Measurements from ENCODE around the gene SMYD3.

The SMYD3 gene

DNA sequence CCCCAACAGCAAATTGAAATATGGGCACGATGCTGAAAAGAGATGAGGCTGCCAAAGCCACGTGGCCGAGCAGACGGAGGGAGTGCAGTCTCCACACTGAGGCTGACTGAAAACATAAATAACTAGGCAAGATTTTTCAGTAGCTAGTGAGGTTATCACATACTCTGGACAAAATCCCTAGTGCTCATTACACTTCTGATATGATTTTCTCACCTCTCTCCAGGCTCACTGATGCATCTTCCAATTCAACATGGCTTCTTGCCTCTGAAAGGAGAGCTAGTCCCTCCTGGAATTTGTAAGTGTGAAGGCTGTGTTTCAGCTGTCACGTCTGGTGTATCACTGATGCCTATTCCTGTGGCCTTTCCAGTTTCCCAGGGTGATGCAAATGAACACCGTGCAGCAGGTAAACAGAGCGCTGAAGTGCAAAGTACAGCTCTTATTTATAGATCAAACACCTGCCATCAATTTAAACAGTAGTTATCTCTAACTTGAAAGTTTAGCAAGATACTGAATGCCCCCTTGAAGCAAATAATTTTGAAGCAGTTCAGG, 696.2 kb downstream of the SMYD3 start:
- no peak for FAIRE-seq

- no peak for FAIRE-seq
Measured at GRCh38 chr1:245810181-245810769, 696.8 kb downstream of the SMYD3 start.

DNA sequence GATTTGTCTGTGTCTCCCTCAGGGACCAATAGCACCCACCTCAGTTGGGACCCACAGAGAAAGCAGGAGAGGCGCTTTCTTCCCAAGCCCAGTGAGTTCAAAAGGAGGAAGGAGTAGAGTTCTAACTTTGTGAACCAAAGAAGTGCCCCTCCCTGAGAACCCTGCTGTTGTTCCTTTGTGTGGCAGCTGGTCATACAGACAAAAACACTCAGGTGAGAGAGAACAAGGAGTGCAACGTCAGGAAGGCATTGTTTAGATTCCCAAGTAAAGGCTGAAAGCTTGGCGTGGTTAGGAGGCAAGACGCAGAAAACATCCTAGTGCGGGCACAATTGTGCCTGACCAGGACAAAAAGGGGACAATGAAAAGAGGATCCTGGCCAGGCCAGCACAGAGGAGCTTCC, 697.7 kb downstream of the SMYD3 start:
- FAIRE-seq: no peak

DNA sequence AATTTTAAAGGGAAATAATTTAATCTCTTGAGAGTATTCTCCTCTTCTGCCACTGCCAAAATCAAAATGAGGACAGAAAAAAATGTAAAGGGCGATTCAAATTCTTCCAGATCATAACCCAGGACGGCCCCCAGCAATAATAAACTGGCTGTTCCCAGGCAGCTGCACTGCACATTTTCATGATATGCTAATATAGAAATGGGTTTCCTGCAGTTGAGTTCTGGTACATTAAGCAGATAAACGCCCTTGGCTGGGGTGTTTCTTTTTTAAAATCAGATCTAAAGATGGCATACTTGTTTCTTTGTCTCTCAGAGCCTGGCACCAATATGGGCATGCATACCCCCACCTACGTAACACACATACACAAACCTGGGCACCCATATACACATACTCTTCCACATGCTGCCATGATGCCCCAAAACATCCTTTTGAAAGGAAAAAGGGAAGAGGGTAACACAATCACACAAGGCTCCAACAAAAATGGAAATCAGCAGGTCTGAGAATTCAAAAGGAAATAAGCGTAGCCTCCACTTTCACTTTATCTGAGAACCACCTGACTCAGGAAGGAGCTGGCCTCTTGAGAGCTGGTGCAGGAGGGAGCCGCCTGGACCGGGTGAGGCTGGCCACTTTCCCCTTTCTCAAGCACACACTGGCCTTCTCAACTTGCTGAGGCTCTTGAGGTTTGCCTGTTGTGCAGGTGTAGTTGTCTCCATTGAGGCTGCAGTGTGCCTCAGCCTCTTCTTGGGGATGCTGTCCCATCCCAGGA, 698.9 kb downstream of the SMYD3 start:
- no peak for FAIRE-seq

DNA sequence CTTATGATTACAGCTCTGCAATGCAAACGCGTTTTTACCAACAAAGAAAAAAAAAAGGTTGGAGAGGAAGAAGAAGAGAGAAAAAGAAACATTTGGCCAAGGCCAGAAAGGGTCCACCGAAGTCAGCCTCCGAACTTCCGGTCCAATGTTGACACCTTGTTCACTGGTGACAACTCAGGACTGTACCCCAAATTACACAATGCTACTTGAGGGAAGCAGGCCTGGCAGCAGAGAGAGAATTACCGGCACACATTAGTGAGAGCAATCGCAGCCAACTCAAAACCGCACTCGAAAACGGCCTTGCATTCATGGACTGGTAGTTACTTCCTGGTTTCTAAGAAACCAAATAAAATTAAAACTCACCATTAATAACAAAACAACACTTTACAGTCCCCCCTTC, 699.8 kb downstream of the SMYD3 start:
- no peak for FAIRE-seq

DNA sequence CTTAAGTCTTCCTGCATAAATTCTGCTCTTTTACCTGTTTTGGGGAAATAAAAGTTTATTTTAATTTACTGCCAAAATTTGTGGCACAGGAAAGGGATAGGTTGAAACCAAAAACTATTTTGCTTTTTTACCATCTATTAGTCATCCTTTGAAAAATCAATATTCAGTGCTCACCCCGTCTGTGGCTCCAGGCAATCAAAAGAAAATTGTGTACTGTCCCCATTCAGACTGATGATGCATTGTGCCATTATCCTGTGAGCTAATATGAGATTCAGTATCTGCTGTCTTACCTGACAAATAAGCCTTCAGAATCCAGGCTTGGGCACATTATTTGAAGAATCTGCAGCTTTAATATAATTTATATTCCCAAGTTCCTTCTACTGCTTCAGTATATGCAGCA, 701.5 kb downstream of the SMYD3 start:
- no peak for FAIRE-seq

DNA sequence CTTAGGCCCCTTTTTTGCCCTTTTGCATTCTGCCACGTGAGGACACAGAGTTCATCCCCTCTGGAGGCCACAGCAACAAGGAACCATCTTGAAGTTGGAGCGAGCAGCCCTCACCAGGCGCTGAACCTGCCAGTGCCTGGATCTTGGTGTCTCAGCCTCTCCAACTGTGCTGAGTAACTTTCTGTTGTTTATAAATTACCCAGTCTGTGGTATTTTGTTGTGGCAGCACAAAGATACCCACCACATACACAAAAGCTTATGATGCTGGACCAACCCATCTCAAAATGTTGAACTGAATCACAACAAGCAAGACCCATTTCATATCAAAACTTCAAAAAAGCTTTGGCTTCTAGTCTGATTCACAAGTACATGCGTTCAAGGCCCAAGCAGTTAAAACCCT, 702.4 kb downstream of the SMYD3 start:
- no peak for FAIRE-seq

DNA sequence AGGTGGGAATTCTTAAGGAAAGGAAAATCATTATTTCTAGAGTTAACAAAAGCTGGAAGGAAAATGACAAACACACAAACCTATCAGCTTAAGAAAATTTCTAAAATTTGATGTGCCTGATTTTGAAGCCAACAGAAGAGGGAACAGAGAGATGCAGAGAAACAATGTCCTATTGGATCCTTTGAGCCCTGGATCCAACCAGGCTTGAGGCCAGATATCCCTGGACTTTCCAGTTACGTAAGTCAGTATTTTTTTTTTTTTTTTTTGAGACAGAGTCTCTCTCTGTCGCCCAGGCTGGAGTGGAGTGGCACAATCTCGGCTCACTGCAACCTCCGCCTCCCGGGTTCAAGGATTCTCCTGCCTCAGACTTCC, 703.4 kb downstream of the SMYD3 start:
- no peak for FAIRE-seq

GRCh38 chr1:245802941-245803665, 704.0 kb downstream of the SMYD3 start:
- FAIRE-seq: no peak

DNA sequence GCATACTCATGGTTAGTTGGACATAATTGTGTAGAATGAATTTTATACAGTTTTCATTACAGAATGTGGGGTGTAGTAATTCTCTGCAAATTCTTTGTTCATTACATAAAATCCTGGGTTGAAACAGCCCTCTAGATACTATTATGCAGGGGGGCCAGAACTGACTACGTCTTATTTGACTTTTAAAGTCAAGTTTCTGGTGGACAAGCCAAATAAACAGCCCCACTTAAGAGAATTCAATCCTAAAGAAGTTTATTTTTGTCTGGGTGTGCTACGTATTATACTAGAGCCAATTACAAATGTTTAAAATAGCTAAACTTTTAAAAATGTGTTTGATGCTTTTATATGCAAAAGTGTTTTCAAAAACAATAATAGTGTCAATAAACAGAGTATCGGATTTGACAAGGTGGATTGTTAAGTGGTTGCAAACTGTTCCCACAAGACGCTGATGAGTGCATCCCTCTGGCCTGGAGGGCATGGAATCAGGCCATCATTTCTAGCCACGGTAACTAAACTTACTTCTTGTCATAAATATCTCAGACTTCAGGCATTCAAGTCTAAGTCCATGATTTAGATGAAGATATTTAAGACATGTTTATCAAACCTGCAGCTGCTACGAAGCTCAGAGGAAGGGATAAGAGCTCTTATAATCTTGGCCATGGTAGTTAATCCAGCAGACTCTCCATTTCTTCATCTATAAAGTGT, 706.0 kb downstream of the SMYD3 start:
- FAIRE-seq: no peak

DNA sequence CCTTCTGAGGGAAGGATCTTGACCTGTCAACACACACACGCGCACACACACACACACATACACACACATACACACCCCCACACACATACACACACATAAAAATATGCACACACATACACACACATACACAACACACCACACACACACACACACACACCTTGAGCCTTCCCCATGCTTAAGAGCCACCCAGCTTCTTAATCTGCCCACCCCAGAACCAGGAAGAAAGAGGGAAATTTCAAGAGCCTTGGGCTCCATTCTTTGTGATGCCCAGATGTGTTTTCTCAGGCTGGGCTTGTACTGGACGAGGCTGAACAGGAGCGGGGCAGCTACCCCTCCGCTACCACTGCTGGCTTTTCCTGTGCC, 708.7 kb downstream of the SMYD3 start:
- no peak for FAIRE-seq

DNA sequence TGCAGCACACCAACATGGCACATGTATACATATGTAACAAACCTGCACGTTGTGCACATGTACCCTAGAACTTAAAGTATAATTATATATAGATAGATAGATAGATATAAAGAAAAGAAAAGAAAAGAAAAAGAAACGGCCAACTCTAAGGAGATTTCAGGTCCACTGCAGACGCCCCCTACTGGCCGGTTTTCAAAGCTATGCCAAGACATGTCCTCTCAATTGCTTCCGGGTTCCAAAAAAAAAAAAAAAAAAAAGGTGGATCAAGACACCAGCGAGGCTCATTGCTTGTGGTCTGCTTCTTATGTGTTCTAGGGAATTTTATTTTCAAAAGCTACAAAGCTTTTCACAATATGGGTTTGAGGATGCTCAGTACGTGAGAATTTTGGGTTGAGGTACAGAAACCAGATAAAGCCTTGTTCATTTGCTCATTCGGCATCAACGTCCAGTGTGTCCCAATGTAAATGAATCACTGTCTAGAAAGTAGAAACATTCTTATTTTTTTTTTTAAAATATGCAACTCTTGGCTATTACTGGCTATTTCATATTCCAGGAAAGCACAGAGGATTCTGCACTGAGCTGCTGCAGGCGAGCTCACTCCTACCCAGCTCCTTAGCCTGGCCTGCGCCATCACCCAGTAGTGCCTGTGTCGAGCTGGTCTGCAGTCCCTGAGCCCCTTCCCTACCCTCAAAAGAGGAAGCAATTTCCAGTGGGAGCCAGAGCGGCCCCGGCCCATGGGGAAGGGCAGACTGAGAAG, 709.3 kb downstream of the SMYD3 start:
- FAIRE-seq: no peak

DNA sequence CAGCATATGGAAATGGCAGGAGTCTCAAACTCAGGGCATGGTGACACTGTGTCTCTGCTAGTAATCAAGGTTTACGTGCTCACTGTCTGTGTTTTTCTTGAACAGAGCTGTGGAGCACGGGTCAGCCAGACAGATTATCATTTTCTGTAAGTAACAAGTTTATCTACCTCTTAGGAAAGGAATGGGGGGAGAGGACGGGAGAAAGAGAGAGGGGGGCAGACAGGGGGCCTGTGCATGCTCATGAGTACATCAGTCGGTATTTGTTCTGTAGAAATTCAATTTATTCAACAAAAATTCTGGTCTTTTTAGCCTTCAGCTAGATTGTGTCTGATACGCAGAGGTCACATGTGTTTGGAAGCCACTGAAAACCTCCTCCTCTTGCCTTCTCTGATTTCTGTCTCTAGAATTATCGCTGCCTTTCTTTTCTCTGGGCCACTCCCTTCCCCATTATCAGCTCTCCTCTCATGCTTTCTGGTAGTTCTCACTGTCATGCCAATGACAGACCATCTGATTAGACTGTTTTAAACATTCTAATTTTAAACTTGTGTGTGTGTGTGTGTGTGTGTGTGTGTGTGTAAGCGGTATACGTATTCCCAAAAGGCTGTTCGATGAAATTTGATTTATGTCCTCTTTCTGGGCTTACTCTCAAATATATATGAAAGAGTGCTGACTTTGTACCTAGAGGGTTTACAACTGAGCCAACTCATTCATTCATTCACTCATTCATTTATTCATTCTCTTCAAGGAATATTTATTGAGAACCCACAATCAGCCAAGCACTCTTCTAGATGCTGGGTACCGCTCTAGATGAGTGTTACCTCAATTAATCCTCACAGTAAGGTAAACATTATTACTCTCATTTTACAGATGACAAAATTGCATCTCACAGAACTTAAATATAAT, 715.4 kb downstream of the SMYD3 start:
- FAIRE-seq: no peak

DNA sequence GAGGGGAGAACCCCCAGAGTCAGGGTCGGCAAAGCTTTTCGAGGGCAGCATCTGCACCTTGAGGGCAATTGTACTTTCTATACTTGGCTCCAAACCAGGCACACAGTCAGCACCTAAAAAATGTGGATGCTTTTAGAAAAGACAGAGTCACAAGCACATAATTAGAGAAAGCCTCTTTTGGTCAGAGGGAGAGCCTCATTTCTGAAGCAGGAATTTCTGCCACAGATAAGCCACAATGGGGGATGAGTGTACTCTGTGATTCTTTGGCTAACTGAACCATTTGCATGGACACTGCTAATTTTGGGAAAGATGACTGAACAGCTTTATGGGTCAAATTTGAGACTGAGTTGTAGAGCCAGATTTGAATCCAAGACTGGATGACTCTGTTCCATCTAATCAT, 716.6 kb downstream of the SMYD3 start:
- no peak for FAIRE-seq

DNA sequence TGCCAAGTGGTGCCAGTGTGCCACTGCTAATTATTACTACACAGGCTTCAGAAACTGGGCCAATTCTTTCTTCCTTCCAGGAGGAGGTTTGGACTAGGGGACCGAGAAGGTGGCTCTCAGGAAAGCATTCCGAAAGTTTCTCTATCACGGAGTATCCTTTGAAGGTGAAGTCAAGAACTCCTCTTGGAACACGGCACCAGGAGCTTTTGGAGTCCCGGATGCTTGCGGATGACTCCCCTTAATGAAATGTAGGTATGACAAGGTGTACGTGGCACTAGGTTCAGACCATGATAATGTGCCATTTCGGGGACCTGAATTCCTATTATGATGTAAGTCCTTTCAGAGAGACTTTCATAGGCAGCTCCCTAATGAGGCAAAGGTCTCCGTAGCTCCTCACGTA, 718.2 kb downstream of the SMYD3 start:
- FAIRE-seq: no peak

DNA sequence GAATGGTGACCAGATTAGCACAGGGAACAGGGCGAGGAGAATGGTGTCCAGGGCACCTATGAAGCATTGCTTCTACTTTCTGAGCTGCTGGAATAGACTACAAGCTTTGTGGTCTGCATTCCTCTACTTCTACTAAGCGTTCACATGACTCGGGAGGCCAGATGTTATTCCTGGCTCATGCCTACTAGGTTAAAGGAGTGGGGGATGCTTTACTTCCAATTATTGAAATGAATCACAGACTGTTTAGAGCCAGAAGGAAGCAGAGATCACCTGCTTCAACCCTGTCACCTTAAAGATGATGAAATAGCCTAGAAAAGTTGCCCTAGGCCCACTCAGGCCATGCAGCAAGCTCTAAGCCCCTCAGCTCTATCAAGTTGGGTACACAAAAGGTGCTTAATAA, 718.8 kb downstream of the SMYD3 start:
- no peak for FAIRE-seq

DNA sequence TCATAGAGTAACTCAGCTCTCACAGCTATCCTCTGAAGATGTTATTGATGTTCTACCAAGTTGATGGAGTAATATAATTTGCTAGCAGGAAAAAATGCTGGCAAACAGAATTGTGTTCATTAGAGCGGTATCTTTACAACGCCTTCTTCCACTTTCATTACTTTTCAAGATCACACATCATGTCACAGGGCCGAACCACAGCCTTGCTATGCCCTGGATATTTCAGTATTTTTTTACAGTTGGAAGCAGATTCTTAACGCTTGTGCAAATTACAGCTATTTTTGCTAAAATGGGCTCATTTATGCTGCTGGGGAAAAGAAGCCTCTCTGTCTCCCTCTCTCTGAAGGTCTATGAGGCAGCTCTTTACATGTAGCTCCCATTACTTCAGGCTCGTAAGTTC, 720.1 kb downstream of the SMYD3 start:
- no peak for FAIRE-seq

GRCh38 chr1:245779797-245780755, 727.0 kb downstream of the SMYD3 start:
- no peak for FAIRE-seq

DNA sequence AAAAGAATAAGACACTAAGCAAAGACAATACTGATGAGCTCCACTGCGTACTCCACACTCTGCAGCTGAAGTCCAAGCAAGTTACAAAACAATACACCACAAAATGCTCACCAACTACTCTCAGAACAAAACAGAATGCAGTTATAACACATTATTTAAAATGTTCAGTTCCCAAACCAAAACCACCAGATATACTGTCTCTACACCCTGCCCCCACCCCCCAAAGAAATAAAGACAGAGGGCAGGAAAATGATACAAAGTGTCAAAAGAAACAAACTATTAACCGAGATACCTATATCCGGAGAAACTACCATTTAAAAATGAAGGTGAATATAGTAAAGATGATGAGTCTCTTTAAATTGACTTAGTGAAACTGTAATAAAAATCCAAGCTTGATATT, 729.3 kb downstream of the SMYD3 start:
- FAIRE-seq: no peak

- no peak for FAIRE-seq
Measured at GRCh38 chr1:245776694-245777332, 730.3 kb downstream of the SMYD3 start.
